Gastrocnemius medialis (tissue), 4 donors: ENCODE measurements around the gene DUOX1.

ENCODE experiments used
- POLR2A ChIP-seq, 2 donors: fragments of 450-650 bp; IDR thresholded peaks; one replicate each; pipeline ENCODE4 v1.6.1; 2017; ENCODE audit warnings: antibody characterized with exemption in 2 of 2, mild to moderate bottlenecking in 2 of 2, moderate library complexity in 2 of 2
- TF ChIP-seq, protein P1 (sequence below), 5 experiments: fragments of 450-650 bp in 3 of 5; fragments of 200-600 bp in 2 of 5; sonication (generic) in 2 of 5; IDR thresholded peaks in 4 of 5; conservative IDR thresholded peaks in 1 of 5; 1 replicate in 4 of 5; 2 replicates in 1 of 5; pipeline ENCODE4 v1.5.1; 2016 to 2019; ENCODE audit warnings: antibody characterized with exemption in 5 of 5, mild to moderate bottlenecking in 3 of 5, moderate library complexity in 3 of 5

DNA sequence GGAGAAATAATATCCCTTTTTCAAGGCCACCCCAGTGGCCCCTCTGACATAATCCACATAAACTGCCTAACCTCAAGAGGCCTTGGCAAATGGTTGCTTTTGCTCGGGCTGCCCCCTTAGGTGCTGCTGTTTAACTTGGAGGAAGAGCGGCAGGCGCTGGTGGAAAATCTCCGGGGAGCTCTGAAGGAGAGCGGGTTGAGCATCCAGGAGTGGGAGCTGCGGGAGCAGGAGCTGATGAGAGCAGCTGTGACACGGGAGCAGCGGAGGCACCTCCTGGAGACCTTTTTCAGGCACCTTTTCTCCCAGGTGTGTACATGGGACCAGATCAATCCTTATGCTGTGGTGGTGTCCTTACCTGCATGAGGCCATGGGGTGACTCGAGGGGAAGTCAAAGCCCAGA is 15.0 kb downstream of the DUOX1 start:
- TF ChIP-seq POLR2A (IDR thresholded peaks at IDR 0.05): no peak
- TF ChIP-seq, protein P1, sequence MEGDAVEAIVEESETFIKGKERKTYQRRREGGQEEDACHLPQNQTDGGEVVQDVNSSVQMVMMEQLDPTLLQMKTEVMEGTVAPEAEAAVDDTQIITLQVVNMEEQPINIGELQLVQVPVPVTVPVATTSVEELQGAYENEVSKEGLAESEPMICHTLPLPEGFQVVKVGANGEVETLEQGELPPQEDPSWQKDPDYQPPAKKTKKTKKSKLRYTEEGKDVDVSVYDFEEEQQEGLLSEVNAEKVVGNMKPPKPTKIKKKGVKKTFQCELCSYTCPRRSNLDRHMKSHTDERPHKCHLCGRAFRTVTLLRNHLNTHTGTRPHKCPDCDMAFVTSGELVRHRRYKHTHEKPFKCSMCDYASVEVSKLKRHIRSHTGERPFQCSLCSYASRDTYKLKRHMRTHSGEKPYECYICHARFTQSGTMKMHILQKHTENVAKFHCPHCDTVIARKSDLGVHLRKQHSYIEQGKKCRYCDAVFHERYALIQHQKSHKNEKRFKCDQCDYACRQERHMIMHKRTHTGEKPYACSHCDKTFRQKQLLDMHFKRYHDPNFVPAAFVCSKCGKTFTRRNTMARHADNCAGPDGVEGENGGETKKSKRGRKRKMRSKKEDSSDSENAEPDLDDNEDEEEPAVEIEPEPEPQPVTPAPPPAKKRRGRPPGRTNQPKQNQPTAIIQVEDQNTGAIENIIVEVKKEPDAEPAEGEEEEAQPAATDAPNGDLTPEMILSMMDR (IDR thresholded peaks at IDR 0.05 in 4 of 5, conservative IDR thresholded peaks at IDR 0.05 in 1 of 5): no peak
